Omental fat pad (tissue), 4 donors: ENCODE data around the gene SP2. TPM values are rescaled to one million over a fixed set of nuclear protein-coding genes. Genes with fewer than 3 reads are reported as not detected.

Experiments
- ATAC-seq: fragments of 150-250 bp; one replicate; pipeline ENCODE4 v1.9.1; 2016; ENCODE audit warnings: mild to moderate bottlenecking, moderate library complexity; ENCODE audit not compliant: low FRiP score
- DNase-seq: peaks from one replicate; pipeline ENCODE4 v3.0.0-alpha.2; 2019; ENCODE audit warnings: low spot score
- CTCF ChIP-seq, 3 donors: fragments of 450-650 bp; IDR thresholded peaks; one replicate each; pipeline ENCODE4 v1.5.1; 2016 to 2017; ENCODE audit warnings: antibody characterized with exemption in 3 of 3, mild to moderate bottlenecking in 3 of 3, moderate library complexity in 2 of 3
- total RNA-seq, 4 donors: library from RNA; depleted of rRNA; stranded (reverse); fragments of >200 nt; gene quantifications; one replicate each; pipeline ENCODE4 v1.1.0, GENCODE V29; 2016

Gene SP2
- total RNA-seq, 4 donors from 2014 or later = 2.9 to 8.5 (median 6.9) TPM

- DNase-seq (no peak), ATAC-seq (no peak)
- no peak for TF ChIP-seq CTCF (IDR thresholded peaks at IDR 0.05)
These were observed 53.9 kb downstream of the SP2 start for GRCh38 chr17:47949946-47950345.

GRCh38 chr17:47950448-47950847 is 54.4 kb downstream of the SP2 start:
- no peak for TF ChIP-seq CTCF (IDR thresholded peaks at IDR 0.05)
- DNase-seq (no peak), ATAC-seq (no peak)

GRCh38 chr17:47952171-47953021 is 56.4 kb downstream of the SP2 start:
- ATAC-seq (no peak), DNase-seq (no peak)
- no peak for TF ChIP-seq CTCF (IDR thresholded peaks at IDR 0.05)

- DNase-seq (no peak), ATAC-seq (no peak)
- TF ChIP-seq CTCF (IDR thresholded peaks at IDR 0.05) = no peak
These were observed 57.9 kb downstream of the SP2 start for GRCh38 chr17:47953909-47954308.

GRCh38 chr17:47955497-47956461 is 59.7 kb downstream of the SP2 start:
- no peak for DNase-seq
- ATAC-seq = peak; percentile 75
- TF ChIP-seq CTCF (IDR thresholded peaks at IDR 0.05) = no peak

GRCh38 chr17:47956791-47957590 is 61.0 kb downstream of the SP2 start:
- no peak for DNase-seq
- ATAC-seq = no peak
- no peak for TF ChIP-seq CTCF (IDR thresholded peaks at IDR 0.05)
